Measurements from ENCODE around the gene CDK14. TPM values are rescaled to one million over a fixed set of nuclear protein-coding genes. Genes with fewer than 3 reads are reported as not detected.

CDK14 gene
- polyA plus RNA-seq, 3 donors: 1.7 to 2.5 (median 2.1) TPM

DNA sequence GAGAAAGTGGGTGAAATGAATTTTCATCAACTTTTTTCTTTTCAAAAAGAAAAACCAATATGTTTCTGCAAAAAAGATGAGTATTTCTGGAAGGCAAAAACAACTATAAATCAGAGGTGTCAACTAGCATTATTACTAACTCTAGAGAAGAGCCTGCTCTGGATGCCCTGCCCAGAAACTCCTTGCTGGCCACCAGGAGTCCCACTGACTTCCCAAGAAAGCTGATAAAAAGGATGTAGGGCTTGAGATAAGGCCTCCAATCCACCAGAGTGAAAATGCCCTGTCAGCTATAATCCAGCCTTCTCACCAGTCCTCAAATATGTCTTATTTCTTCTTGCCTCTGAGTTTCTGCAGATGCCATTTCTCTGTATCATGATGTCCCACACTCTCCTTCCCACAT is 651.4 kb downstream of the CDK14 start:
- no peak overlapping the region for H3K9ac ChIP-seq (ENCODE audit: insufficient read depth, low read length, poor library complexity, severe bottlenecking)
- Mint-ChIP-seq H3K4me1 (no peaks in the 10 kb centered on the region), H3K36me3 (no peaks in the 10 kb centered on the region), H3K9me3 (no peaks in the 10 kb centered on the region), H3K4me3 (no peak overlapping the region), H3K27ac (no peak overlapping the region), H3K27me3 (ENCODE audit: low read depth in 3 of 3) (peaks cover 0 to 7% (median 2%) of the 10 kb centered on the region in 3 donors)
- TF ChIP-seq, protein P1, sequence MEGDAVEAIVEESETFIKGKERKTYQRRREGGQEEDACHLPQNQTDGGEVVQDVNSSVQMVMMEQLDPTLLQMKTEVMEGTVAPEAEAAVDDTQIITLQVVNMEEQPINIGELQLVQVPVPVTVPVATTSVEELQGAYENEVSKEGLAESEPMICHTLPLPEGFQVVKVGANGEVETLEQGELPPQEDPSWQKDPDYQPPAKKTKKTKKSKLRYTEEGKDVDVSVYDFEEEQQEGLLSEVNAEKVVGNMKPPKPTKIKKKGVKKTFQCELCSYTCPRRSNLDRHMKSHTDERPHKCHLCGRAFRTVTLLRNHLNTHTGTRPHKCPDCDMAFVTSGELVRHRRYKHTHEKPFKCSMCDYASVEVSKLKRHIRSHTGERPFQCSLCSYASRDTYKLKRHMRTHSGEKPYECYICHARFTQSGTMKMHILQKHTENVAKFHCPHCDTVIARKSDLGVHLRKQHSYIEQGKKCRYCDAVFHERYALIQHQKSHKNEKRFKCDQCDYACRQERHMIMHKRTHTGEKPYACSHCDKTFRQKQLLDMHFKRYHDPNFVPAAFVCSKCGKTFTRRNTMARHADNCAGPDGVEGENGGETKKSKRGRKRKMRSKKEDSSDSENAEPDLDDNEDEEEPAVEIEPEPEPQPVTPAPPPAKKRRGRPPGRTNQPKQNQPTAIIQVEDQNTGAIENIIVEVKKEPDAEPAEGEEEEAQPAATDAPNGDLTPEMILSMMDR (IDR thresholded peaks at IDR 0.05): no peak
- H3K36me3 ChIP-seq (replicated peaks in 1 of 2; ENCODE audit: control insufficient read depth in 1 of 2, insufficient read depth in 2 of 2, low read length in 2 of 2): no peaks in the 10 kb centered on the region
- H3K27me3 ChIP-seq (ENCODE audit: control insufficient read depth in 2 of 2, insufficient read depth in 2 of 2, low read length in 2 of 2): no peaks in the 10 kb centered on the region
- no peak for DNase-seq
- H3K4me1 ChIP-seq (ENCODE audit: control insufficient read depth in 1 of 2, insufficient read depth in 2 of 2, low read length in 2 of 2): no peaks in the 10 kb centered on the region
- intact Hi-C loops (cut with micrococcal nuclease): no loop called here
- no peaks in the 10 kb centered on the region for H3K79me2 ChIP-seq (ENCODE audit: insufficient read depth, low read length)
- no peak overlapping the region for H3K4me3 ChIP-seq (replicated peaks in 1 of 3; ENCODE audit: low read depth in 2 of 3, low read length in 3 of 3)
- no peaks in the 10 kb centered on the region for H4K20me1 ChIP-seq (ENCODE audit: insufficient read depth, low read length)
- no peaks in the 10 kb centered on the region for H3K9me3 ChIP-seq (replicated peaks in 1 of 2; ENCODE audit: control insufficient read depth in 1 of 2, insufficient read depth in 1 of 2, low read length in 2 of 2)
- H3K27ac ChIP-seq (ENCODE audit: low read depth in 1 of 2, low read length in 2 of 2): no peak overlapping the region
- no peak overlapping the region for H3K4me2 ChIP-seq (replicated peaks; ENCODE audit: extremely low read depth, low read length, poor library complexity, severe bottlenecking)
- no peak overlapping the region for H2AFZ ChIP-seq (ENCODE audit: insufficient read depth, low read depth, low read length, poor library complexity, severe bottlenecking)

DNA sequence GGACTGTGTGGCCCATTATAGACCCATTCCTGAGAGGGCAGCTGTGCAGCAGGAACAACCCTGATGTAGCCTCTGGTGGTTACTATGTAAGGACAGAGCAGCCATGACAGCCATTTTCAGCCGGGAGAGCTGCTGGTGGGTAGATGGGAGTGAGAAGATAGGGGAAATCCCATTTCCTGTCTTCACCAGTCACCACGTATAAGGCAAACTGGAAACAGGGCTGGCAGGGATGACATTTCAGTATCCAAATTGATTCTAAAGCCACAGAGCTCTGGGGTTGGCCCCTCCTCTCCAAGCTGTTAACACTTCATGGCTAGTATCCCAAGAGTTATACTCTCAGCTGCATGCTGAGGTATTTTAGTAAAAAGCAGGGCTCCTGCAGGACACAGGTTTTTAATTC is 652.9 kb downstream of the CDK14 start:
- no peak overlapping the region for H2AFZ ChIP-seq (ENCODE audit: insufficient read depth, low read depth, low read length, poor library complexity, severe bottlenecking)
- Mint-ChIP-seq H3K27ac (no peak overlapping the region), H3K9me3 (no peaks in the 10 kb centered on the region), H3K27me3 (ENCODE audit: low read depth in 3 of 3) (peaks cover 0 to 6% (median 2%) of the 10 kb centered on the region in 3 donors), H3K4me3 (no peak overlapping the region), H3K4me1 (no peaks in the 10 kb centered on the region), H3K36me3 (no peaks in the 10 kb centered on the region)
- no peak for DNase-seq
- no peaks in the 10 kb centered on the region for H4K20me1 ChIP-seq (ENCODE audit: insufficient read depth, low read length)
- WGBS (ENCODE audit: insufficient coverage): no CpG with 5 or more reads among the region's 2 CpGs
- H3K27ac ChIP-seq (ENCODE audit: low read depth in 1 of 2, low read length in 2 of 2): no peak overlapping the region
- H3K36me3 ChIP-seq (replicated peaks in 1 of 2; ENCODE audit: control insufficient read depth in 1 of 2, insufficient read depth in 2 of 2, low read length in 2 of 2): no peaks in the 10 kb centered on the region
- TF ChIP-seq, protein P1 (IDR thresholded peaks at IDR 0.05): no peak
- H3K27me3 ChIP-seq (ENCODE audit: control insufficient read depth in 2 of 2, insufficient read depth in 2 of 2, low read length in 2 of 2): no peaks in the 10 kb centered on the region
- no peaks in the 10 kb centered on the region for H3K79me2 ChIP-seq (ENCODE audit: insufficient read depth, low read length)
- H3K4me2 ChIP-seq (replicated peaks; ENCODE audit: extremely low read depth, low read length, poor library complexity, severe bottlenecking): no peak overlapping the region
- H3K9ac ChIP-seq (ENCODE audit: insufficient read depth, low read length, poor library complexity, severe bottlenecking): no peak overlapping the region
- intact Hi-C loops (cut with micrococcal nuclease): no loop called here
- no peaks in the 10 kb centered on the region for H3K4me1 ChIP-seq (ENCODE audit: control insufficient read depth in 1 of 2, insufficient read depth in 2 of 2, low read length in 2 of 2)
- H3K4me3 ChIP-seq (replicated peaks in 1 of 3; ENCODE audit: low read depth in 2 of 3, low read length in 3 of 3): no peak overlapping the region
- H3K9me3 ChIP-seq (replicated peaks in 1 of 2; ENCODE audit: control insufficient read depth in 1 of 2, insufficient read depth in 1 of 2, low read length in 2 of 2): no peaks in the 10 kb centered on the region
